A204.1 (cell line): ENCODE data around the gene RAPGEF5.

ENCODE experiments used
- FAIRE-seq: peaks from 2 replicates; lab custom pipeline; 2012; peaks lifted over from hg19 to GRCh38; lab: Jason Lieb, UNC

Gene RAPGEF5

DNA sequence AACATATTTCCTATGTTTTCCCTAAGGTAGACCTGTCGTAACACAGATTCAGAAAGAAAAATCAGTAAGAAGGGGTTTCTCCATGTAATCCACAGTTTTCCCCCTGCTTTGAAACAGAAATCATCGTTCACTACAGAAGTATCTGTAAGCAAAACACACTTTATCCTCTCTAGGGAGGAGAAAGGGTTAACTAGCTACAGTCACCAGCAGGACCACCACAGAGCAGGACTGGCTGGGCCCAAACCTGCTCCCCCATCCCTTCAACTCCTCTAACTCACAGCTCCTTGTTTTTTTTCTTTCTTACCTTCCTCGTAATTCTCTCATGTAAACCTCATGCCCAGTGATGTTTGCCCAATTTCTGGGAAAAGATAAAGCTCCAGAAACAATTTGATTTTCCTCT, 167.7 kb downstream of the RAPGEF5 start:
- FAIRE-seq, result no peak

DNA sequence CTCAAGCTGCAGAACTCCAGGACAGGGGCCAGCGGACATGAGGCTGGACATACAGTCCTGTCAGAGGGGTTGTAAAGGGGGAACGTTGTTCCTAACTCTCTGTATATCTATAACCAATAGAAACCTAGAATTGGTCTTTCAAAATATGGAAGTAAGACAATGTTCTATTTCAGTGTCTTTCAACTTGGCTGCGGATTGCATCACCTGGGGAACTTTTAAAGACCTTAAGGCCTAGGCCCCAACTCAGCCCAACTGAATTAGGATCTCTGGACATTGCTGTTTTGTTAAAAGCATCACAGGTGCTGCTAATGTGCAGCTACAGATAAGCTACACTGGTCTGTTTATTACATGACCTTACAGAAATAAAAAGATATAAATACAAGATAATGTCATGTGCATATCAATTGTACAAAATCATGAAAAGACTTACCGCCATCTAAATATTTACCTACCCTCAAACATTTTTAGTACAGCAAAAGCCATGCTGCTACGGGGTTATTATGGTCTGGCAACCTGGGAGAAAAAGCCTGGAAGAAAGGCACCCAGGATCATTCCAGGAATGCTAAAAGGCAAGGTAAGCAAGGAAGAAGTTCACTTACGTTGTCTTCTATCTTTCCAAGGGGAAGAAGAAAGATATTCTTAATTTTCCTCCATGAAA, 169.1 kb downstream of the RAPGEF5 start:
- no peak for FAIRE-seq

DNA sequence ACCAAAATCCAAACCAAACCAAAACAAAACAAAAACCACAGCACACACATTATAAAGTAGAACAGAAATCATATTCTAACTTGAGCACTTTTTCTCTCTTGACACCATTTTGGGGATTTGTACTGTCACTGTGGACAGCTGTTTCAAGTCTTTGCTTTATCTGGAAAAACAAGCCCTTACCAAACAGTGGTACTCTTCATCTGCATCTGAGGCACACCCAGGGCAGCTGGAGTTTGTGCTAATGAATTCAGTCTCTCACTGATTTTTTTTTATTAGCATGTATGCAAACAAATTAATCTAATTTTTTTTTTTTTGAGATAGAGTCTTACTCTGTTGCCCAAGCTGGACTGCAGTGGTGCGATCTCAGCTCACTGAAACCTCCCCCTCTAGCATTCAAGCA, 171.4 kb downstream of the RAPGEF5 start:
- FAIRE-seq, result no peak

DNA sequence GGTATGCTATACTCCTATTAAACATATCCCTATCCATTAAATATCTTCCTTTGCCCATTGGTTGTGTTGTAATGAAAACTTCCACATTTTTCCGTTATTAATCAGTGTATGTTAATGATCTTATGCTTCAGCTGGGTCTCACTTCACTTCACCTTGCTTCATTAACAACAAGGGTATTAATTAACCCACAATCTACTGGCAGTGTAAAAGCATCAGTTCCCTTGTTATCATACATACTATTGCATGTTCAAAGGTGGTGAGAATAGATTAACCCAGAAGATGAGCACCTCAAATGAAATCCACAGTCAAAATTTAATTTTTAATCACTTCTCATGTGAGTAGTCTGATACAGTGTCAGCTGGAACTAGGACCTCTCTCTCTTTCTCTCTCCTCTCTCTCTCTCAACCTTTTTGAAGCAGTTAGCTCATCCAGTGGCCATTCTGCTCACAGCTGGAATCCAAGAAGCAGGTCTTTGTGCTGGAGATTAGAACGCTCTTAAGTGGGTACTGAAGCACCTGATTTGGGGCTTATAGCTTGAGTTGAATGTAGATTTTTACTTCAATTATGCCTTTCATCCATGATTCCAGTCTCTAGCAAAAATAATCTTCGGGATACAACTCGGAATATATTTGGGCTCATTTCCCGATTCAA, 172.3 kb downstream of the RAPGEF5 start:
- no peak for FAIRE-seq

DNA sequence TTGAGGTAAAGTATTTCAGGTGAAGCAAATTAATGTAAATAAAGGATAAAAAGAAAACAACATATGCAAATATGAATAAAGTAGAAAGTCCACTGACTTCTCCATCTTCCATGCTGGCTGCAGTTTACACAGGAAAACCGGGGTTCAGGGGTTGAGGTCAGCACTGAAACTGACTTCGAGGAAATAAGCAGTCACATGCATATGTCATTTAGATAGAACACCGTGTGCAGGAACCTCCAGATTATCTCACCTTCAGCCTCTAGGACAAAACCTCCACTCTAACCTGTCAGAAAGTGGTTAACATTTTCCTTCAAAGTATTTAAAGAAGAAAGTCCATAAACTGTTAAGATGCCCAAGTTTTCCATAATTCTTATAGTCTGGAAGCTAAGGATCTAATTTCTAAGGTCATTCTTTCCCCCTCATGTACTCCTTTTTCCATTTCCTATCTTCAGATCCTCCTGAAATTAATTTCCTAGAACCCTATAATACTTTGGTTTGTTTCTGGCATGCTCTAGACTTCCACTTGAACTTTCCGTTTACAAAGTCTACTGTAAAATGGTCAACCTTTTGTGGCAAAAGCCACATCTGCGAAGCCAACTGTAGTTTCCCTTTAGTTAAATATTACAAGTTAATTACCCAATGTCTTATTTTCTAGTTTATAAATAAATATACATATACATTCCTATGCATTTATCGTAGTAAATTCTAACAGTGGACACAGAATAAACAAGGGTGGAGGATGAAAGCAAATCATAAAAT, 173.3 kb downstream of the RAPGEF5 start:
- no peak for FAIRE-seq

DNA sequence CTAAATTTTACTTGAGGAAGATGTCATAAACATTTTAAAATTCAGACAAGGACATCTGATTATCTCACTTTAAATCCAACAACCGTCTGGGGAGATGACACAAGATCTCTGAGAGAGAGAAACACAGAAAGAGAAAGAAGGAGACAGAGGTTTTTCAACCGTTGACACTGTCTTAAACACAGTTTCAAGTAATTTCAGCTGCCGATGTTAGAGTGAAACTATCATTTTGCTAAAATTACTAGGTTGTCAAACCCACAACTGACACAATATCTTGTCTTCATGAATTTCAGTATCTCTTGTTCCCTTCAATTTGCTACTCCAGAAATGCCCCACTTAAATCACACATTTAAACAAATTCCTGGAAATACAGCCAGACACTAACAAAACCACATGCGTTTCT, 174.8 kb downstream of the RAPGEF5 start:
- no peak for FAIRE-seq

DNA sequence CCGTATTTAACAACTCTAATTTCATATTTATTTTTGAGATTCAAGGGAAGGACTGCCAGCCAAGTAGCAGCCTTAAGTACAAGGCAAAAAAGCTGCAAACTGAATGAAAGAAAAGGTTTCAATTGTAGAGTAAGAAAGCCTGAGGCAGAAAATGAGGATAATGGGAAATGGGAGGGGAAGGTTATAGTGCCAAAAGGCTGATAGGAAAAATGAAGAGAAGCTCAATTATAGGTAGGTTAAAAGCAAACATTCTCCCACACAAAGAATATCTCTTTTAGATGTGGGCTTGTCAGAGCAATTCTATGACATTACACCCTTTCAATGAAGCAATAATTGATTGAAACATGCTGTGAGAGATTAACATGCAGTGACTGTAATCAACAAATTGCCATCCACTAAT, 175.3 kb downstream of the RAPGEF5 start:
- no peak for FAIRE-seq

DNA sequence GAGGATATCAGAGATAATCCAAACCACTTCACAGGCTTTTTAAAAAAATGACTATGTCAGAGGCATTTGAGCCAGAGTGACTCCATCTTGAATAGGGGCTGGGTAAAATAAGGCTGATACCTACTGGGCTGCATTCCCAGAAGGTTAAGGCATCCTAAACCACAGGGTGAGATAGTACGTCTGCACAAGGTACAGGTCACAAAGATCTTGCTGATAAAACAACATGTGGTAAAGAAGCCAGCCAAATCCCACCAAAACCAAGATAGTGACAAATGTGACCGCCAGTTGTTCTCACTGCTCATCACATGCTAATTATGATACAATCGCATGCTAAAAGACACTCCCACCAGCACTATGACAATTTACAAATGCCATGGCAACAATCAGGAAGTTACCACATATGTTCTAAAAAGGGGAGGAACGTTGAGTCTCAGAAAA, 177.5 kb downstream of the RAPGEF5 start:
- FAIRE-seq, result no peak

DNA sequence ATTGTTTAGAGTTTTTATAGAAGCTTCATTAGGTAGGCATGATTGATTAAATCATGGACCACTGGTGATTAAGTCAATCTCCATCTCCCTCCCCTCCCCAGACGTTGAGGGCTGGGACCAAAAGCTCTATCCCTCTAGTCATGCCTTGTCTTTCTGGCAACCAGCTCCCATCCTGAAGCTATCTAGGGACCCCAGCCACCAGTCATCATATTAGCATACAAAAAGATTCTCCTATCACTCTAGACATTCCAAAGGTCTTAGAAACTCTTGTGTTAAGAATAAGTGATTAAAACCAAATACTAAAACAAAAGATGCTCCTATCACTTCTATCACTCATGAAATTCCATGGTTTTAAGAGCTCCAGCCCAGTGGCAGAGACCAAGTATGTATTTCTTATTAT, 178.2 kb downstream of the RAPGEF5 start:
- FAIRE-seq, result no peak

DNA sequence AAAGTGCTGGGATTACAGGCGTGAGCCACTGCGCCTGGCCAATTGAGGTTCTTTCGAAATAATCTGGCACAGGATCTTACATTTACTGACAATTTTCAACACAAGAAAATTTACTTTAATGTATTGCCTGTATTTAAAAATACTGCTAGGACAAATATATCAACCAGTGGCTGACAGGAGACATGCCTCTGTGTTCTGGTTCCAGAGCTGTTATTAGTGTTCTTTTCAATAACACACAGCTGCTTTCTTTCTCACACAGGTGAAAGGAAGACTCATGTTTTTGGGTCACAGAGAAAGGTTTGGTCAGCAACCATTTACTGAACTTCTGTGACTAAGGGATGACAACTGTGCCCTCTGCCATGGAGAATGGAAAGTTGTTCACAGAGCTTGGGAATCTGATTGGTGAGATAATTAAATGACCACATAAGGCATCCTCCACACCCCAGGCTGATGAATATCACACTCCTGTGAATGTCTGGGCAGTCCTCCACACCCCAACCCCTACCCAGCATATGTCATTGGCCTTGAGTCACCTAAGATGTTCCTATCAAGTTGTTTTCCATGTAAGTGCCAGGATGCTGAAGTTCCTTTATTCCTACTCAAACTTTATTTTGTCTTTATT, 180.1 kb downstream of the RAPGEF5 start:
- no peak for FAIRE-seq

DNA sequence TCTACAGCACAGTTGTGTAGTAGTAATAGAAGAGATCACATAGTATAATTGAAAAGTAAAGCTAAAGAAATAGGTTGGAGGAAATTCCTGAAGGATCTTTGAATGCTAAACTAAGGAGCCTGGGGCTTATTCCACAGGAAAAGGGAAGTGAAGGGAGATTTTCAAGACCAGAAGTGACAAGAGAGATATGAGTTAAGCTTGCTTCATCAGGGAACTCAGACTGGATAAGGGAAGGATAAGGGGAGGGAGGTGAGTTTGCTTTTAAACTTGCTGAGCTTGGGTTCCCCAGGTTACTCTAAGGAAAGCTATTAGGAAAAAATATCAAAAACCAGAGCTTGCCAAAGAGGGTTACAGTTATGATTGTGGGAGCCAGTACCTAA, 182.4 kb downstream of the RAPGEF5 start:
- no peak for FAIRE-seq

DNA sequence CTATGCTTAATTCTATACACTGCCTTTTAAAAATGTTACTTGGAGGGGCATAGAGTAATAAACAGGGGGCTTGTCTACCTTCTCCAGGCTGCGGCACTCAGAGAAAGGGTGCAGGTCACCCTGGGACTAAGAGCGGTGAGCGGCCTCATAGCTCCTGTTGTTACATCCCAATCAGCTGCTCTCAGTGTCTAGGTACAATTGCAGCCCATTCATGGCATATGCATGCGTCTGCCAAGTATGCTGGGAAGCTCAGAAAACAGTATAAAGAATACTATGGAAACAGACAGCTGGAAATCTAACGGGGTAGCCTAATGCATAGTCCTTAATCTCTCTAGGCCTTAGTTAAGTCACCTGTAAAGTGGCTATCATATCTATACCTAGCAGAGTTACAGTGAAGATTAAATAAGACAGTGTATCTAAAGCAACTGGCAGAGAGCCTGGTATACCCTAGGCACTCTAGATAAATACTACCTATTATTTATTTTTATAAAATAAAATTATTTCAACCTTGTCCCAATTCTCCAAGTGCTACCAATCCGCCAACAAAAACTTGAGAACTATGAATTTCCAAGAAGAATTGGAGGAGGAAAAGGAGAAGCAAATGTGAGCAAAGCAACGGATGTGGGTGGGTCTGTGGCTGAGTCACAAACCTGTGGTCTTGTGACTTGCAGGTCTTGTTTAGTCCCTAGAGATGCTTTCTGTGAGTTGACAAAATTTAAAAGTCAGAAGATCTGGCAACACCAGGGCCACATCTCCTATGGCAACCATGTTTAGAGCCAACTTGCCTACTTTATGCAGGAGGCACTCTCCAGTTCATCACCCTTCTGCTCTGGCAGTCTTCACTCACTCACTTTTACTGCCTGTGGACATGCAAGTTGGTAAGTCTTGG, 183.0 kb downstream of the RAPGEF5 start:
- no peak for FAIRE-seq

DNA sequence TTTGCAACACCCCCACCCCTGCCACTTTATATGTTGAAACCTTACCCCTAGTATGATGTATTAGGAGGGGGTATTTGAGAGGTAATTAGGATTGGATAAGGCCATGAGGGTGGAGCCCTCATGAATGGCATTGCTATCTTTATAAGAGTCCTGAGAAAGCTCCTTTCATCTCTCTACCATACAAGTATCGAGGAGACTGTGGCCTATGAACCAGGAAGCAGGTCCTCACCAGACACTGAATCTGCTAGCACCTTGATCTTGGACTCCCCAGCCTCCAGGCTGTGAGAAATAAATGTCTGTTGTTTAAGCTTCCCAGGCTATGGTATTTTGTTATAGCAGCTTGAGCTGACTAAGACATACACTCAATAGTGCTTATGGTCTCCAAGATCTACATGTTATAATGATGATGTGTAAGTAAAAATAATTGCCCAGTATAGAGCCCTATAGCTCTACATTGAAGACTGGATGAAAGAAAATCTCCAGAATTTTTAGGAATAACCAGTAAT, 188.8 kb downstream of the RAPGEF5 start:
- FAIRE-seq, result no peak

DNA sequence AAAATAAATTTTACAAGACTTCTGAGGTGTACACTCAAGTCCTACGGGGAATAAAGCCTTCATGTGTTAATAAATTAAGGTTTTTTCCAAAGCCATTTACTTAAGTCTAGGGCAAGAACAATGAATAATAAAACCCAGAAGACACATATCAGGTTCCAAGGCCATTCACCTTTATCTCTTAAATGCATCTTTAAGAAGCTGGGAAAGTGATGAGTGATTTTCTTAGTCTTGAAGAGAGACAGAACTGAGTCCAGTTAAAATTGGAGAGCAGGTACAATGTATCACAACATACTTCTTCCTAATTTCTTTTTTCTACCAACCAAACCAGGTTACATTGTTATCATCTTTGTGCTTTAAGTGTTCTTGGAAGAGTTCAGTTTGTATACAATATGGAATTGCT, 189.5 kb downstream of the RAPGEF5 start:
- no peak for FAIRE-seq

DNA sequence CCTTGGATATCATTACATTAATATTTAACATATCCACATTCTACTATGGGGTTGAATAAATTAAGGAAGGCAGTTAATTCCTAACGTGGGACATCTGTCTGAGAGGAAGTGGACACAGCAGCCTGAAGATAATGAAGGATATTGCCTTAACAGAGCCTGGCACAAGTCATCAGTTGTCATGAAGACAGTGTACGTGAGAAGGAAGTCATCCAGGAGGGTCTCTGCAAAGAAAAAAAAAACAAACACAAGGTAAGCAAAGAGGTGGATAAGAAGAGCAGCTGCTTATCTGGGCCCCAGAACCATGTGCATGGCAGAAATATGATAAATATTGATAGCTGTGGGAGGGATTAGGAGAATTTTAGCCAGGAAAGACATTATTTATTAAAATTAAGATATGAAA, 190.0 kb downstream of the RAPGEF5 start:
- no peak for FAIRE-seq

DNA sequence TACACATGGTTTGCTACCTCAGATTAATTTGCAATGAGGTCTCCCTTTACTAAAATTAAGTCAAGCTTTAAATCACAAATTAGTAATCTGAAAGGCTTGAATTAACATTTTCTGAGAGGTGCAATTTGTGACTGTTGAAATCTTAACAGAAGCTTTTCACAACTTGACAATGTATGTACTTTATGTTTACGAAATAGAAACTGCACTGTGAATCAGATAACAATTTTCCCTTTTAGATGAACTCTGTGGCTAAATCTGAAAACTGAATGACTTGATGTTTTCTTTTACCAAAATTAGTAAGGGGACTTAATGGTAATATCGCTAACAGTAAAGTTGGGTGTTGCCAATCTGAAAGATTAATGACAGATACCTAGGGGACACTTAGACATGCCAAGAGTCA, 197.6 kb downstream of the RAPGEF5 start:
- FAIRE-seq, result no peak

DNA sequence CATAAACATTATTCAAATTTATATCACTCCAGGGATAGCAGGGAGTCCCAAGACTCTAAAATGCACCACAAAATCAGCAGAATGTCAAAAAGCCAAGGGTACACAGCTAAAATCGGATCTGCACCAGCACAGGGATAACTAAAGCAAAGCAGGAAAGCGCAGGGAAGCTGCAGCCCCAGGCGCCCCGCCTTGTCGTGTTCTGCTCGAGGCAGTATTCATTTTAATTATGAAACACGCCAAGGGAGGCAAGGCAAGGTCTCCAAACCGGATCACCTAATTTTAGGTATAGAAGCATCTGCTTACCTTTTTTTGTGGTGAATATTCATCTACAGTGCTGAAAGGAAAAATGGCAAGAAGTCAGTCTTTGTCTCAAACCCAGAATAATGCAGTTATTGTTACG, 199.4 kb downstream of the RAPGEF5 start:
- no peak for FAIRE-seq

DNA sequence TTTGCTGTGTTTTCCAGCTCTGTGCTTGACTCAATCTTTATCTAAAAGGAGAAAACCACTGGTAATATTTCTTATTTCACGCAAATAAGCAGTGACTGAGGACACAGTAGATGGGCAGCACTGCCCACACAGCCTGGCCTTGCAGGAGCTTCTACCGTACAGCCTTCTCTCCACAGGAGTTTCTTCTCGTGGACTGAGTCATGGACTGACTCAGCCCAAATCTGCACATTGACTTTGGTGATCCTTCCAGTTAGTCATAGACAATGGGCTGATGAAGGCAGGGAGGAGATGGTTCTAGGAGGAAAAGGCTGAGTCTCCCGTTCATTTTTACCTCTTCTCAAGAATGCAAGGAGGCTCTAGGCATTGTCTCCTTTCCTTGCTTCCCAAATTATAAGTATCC, 200.7 kb downstream of the RAPGEF5 start:
- FAIRE-seq, result no peak

DNA sequence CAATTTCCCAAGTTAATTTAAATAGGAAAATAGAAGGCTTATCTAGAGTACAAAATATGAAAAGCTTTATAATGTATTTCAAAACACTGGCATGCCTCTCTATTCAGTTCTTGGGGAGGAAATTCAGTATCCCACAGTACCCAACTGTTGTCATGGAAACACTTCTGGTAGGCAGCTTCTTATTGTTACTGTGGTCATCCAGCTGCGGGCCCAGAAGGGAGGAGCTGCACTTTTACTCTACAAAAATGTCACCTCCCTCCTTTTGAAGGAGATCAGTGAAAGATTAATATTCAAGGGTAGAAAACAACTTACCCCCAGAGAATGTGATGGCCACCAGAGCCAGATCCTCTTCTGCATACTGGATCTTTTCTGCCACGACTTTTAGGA, 202.8 kb downstream of the RAPGEF5 start:
- FAIRE-seq, result no peak

DNA sequence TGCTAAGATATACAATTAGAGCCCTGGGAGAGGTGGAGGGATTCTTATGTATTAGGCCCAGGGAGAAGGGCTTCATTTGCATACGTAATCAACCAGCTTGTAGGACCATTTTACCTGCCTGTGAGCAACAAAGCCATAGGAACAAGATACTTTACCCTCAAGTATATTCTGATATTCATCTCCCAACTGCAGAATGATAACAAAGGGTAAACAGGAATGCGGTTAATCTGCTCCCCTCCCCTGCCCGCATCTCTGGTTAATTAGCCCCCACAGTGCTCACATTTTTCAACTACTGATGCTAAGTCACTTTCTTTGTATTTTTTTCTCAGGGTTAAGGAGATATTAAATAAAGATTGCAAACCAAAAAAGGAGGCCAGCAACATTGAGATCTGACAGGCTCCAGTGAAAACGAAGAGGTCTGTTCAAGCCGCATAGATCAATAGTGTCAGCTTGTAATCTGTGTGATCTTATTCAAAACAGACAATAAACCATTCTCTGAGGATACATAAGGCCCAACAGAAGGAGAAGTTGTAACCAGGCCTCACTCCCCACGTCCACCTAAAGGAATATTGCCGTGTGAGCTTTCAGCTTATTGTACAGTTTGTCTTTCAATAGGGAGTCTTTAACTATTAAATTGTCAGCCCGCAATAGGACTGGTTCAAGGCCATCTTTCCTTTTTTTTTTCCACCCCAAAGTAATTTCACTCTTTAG, 203.4 kb downstream of the RAPGEF5 start:
- no peak for FAIRE-seq

DNA sequence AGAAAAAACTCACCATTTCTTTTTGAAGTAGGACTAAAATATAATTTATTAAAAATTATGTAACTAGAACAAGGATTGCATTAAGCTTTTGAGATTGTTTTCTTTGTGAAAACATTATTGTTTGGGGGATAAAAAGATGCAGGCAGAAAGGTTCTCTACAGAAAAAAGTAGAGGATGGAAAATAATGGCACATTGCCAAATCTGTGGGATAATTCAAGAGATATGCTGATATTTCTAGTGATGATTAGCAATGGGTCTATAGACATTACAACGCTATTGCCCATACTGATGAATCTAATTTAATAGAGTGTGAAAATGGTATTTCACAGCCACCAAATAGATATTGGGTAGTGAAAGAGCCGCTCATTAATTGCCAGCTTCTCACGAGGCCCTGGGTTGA, 204.3 kb downstream of the RAPGEF5 start:
- FAIRE-seq, result no peak
